Keratinocyte (primary cell): ENCODE data around the gene TUBA3D. TPM values are rescaled to one million over a fixed set of nuclear protein-coding genes. Genes with fewer than 3 reads are reported as not detected.
"Not testable (repeated sequence)": the region's sequence is repeated elsewhere in the genome, so short reads cannot be mapped to it uniquely, and the experiment has no call there.

Source experiments
- DNase-seq: peaks from one replicate; pipeline ENCODE4 v3.0.0-alpha.2; 2011; ENCODE audit warnings: low read depth, missing footprints, low spot score
- FAIRE-seq: peaks from 2 replicates; lab custom pipeline; 2011; peaks lifted over from hg19 to GRCh38; lab: Jason Lieb, UNC
- H2AFZ ChIP-seq: 2 replicates; pipeline ENCODE4 v1.6.0; 2012; ENCODE audit warnings: low read length, control low read depth, inconsistent platforms; ENCODE audit not compliant: control insufficient read depth
- H3K27ac ChIP-seq: 2 replicates; pipeline ENCODE4 v1.5.1; 2011; ENCODE audit warnings: low read length; ENCODE audit not compliant: control insufficient read depth, insufficient read depth
- H3K27me3 ChIP-seq: 3 replicates; pipeline ENCODE4 v1.6.0; 2011; ENCODE audit warnings: low read length; ENCODE audit not compliant: control insufficient read depth, insufficient read depth; ENCODE audit errors: extremely low read depth
- H3K36me3 ChIP-seq, 2 experiments: 2 replicates in 1 of 2; 3 replicates in 1 of 2; pipeline ENCODE4 v1.5.1; 2011; ENCODE audit warnings: low read length in 2 of 2, mild to moderate bottlenecking in 1 of 2; ENCODE audit not compliant: control insufficient read depth in 2 of 2, insufficient read depth in 2 of 2; ENCODE audit errors: extremely low read depth in 1 of 2
- H3K4me1 ChIP-seq: 3 replicates; pipeline ENCODE4 v1.5.1; 2011; ENCODE audit warnings: low read length; ENCODE audit not compliant: control insufficient read depth, insufficient read depth; ENCODE audit errors: extremely low read depth
- H3K4me2 ChIP-seq: 3 replicates; pipeline ENCODE4 v1.6.0; 2011; ENCODE audit warnings: low read depth, low read length; ENCODE audit not compliant: control insufficient read depth, insufficient read depth; ENCODE audit errors: extremely low read depth
- H3K4me3 ChIP-seq, 3 experiments: fragments of 200-600 bp in 1 of 3; sonication (generic) in 1 of 3; 2 replicates in 2 of 3; 3 replicates in 1 of 3; pipeline ENCODE4 v1.5.1; 2011 to 2016; ENCODE audit warnings: low read length in 3 of 3, mild to moderate bottlenecking in 3 of 3, control low read depth in 2 of 3, inconsistent platforms in 1 of 3, low read depth in 1 of 3, mixed read lengths in 1 of 3, mixed run types in 1 of 3, moderate library complexity in 1 of 3; ENCODE audit not compliant: control insufficient read depth in 2 of 3, insufficient read depth in 2 of 3; ENCODE audit errors: extremely low read depth in 1 of 3
- H3K79me2 ChIP-seq: 2 replicates; pipeline ENCODE4 v1.6.0; 2012; ENCODE audit warnings: low read length; ENCODE audit not compliant: control insufficient read depth, insufficient read depth
- H3K9ac ChIP-seq: 3 replicates; pipeline ENCODE4 v1.6.0; 2011; ENCODE audit warnings: low read length; ENCODE audit not compliant: control insufficient read depth, insufficient read depth; ENCODE audit errors: extremely low read depth
- H3K9me1 ChIP-seq: 3 replicates; pipeline ENCODE4 v1.6.0; 2011; ENCODE audit warnings: low read length; ENCODE audit not compliant: control insufficient read depth, insufficient read depth; ENCODE audit errors: extremely low read depth
- H3K9me3 ChIP-seq: 2 replicates; pipeline ENCODE4 v1.5.1; 2012; ENCODE audit warnings: low read depth, low read length; ENCODE audit not compliant: control insufficient read depth
- H4K20me1 ChIP-seq: 3 replicates; pipeline ENCODE4 v1.6.0; 2011; ENCODE audit warnings: low read length; ENCODE audit not compliant: control insufficient read depth, insufficient read depth; ENCODE audit errors: extremely low read depth
- dilution Hi-C: fragments of 300-500 bp; cut with MboI; formaldehyde crosslinking; loops from one replicate; pipeline ENCODE4 v1.7.0; 2020; ENCODE audit warnings: low sequenced_read_pairs; ENCODE audit not compliant: extremely low pct_ligation_motif_present
- polyA plus RNA-seq, 5 experiments: library from polyadenylated mRNA; depleted of rRNA in 3 of 5; stranded (reverse) in 3 of 5; stranded (forward) in 1 of 5; unstranded in 1 of 5; fragments of >200 nt; gene quantifications; 1 replicate in 1 of 5; 2 replicates in 3 of 5; 3 replicates in 1 of 5; pipeline versions ENCODE4 v1.2.1 to v1.2.3, GENCODE V29; 2011 to 2012; ENCODE audit warnings: missing spikeins in 2 of 5, low read depth in 1 of 5, low replicate concordance in 1 of 5

TUBA3D gene
- polyA plus RNA-seq, 1 donor (not counting 4 experiments of a cell fraction or from before 2014, with no cell fraction given), result not detected

GRCh38 chr2:131528981-131529863 lies 53.3 kb downstream of the TUBA3D start:
- dilution Hi-C loops, H3K9ac ChIP-seq, H3K9me1 ChIP-seq, H3K4me1 ChIP-seq, H3K79me2 ChIP-seq, H3K4me2 ChIP-seq, DNase-seq, H2AFZ ChIP-seq, FAIRE-seq, H4K20me1 ChIP-seq, H3K9me3 ChIP-seq, H3K36me3 ChIP-seq, H3K27me3 ChIP-seq, H3K27ac ChIP-seq, H3K4me3 ChIP-seq: not testable (repeated sequence)

GRCh38 chr2:131529864-131530445 lies 54.0 kb downstream of the TUBA3D start:
- H3K9me3 ChIP-seq, H3K9me1 ChIP-seq, H3K9ac ChIP-seq, dilution Hi-C loops, H2AFZ ChIP-seq, H3K27me3 ChIP-seq, H3K27ac ChIP-seq, H3K36me3 ChIP-seq, DNase-seq, FAIRE-seq, H4K20me1 ChIP-seq, H3K4me2 ChIP-seq, H3K79me2 ChIP-seq, H3K4me1 ChIP-seq, H3K4me3 ChIP-seq: not testable (repeated sequence)

GRCh38 chr2:131530626-131531344 lies 54.9 kb downstream of the TUBA3D start:
- dilution Hi-C loops, result not testable (repeated sequence)

GRCh38 chr2:131531547-131532185 lies 55.7 kb downstream of the TUBA3D start:
- H3K4me2 ChIP-seq, dilution Hi-C loops, H4K20me1 ChIP-seq, H3K9ac ChIP-seq, H2AFZ ChIP-seq, H3K9me3 ChIP-seq, H3K9me1 ChIP-seq, H3K36me3 ChIP-seq, DNase-seq, H3K27ac ChIP-seq, H3K4me1 ChIP-seq, H3K27me3 ChIP-seq, H3K4me3 ChIP-seq, FAIRE-seq, H3K79me2 ChIP-seq: not testable (repeated sequence)

More at GRCh38 chr2:131530626-131531344, 54.9 kb downstream of the TUBA3D start:
- not testable (repeated sequence) for H3K79me2 ChIP-seq, H3K4me2 ChIP-seq, H4K20me1 ChIP-seq, H2AFZ ChIP-seq, H3K27me3 ChIP-seq, H3K9me3 ChIP-seq, H3K9me1 ChIP-seq, FAIRE-seq, H3K9ac ChIP-seq, H3K27ac ChIP-seq, H3K36me3 ChIP-seq, H3K4me1 ChIP-seq, DNase-seq, H3K4me3 ChIP-seq
